Endothelial cell of umbilical vein (primary cell): ENCODE results near the gene CNTFR. TPM values are rescaled to one million over a fixed set of nuclear protein-coding genes. Genes with fewer than 3 reads are reported as not detected.

ENCODE experiments used
- BruUV-seq: library from RNA; stranded (reverse); fragments of 400-500 nt; replicated peaks from 2 replicates; lab custom pipeline; 2021; lab: Mats Ljungman, UMichigan
- CTCF ChIA-PET: fragments of 300-600, 350-600 bp; sonication (Branson Sonifier 250); formaldehyde crosslinking; loops from one replicate; lab custom pipeline; 2021; ENCODE audit warnings: antibody characterized with exemption, inconsistent platforms; lab: Charles Lee
- POLR2A ChIA-PET: fragments of 300-600, 350-600 bp; sonication (Branson Sonifier 250); formaldehyde crosslinking; loops from one replicate; lab custom pipeline; 2021; ENCODE audit warnings: antibody characterized with exemption, inconsistent platforms; lab: Charles Lee
- DNase-seq: peaks from one replicate; pipeline ENCODE4 v3.0.0-alpha.2; 2011; ENCODE audit warnings: low read depth, low spot score
- FAIRE-seq: peaks from 2 replicates; lab custom pipeline; 2011; peaks lifted over from hg19 to GRCh38; lab: Jason Lieb, UNC
- H2AFZ ChIP-seq: 2 replicates; pipeline ENCODE4 v1.6.0; 2012; ENCODE audit warnings: low read depth, low read length, control low read depth, inconsistent platforms
- H3K27ac ChIP-seq: 2 replicates; pipeline ENCODE4 v1.5.1; 2011; ENCODE audit warnings: low read depth, mild to moderate bottlenecking, control low read depth, low read length, moderate library complexity; ENCODE audit not compliant: insufficient read depth
- H3K27me3 ChIP-seq, 2 experiments: 2 replicates each; pipeline versions ENCODE4 v1.6.0 to v1.6.1; 2011; ENCODE audit warnings: low read length in 2 of 2, mixed read lengths in 1 of 2; ENCODE audit not compliant: control insufficient read depth in 2 of 2, insufficient read depth in 2 of 2
- H3K36me3 ChIP-seq, 2 experiments: 2 replicates in 1 of 2; 3 replicates in 1 of 2; pipeline ENCODE4 v1.5.1; 2011; ENCODE audit warnings: low read length in 2 of 2, mild to moderate bottlenecking in 1 of 2, moderate library complexity in 1 of 2; ENCODE audit not compliant: control insufficient read depth in 2 of 2, insufficient read depth in 2 of 2; ENCODE audit errors: extremely low read depth in 1 of 2
- H3K4me1 ChIP-seq: 3 replicates; pipeline ENCODE4 v1.5.1; 2011; ENCODE audit warnings: mild to moderate bottlenecking, low read length; ENCODE audit not compliant: control insufficient read depth, insufficient read depth; ENCODE audit errors: extremely low read depth
- H3K4me2 ChIP-seq: 2 replicates; pipeline ENCODE4 v1.6.1; 2011; ENCODE audit warnings: low read length, control low read depth, mixed read lengths; ENCODE audit not compliant: insufficient read depth
- H3K4me3 ChIP-seq, 3 experiments: fragments of 200-600 bp in 1 of 3; sonication (generic), shearing (Covaris generic) in 1 of 3; replicated peaks in 1 of 3; 2 replicates each; pipeline ENCODE4 v1.5.1; 2011 to 2016; ENCODE audit warnings: control low read depth in 3 of 3, low read length in 3 of 3, mild to moderate bottlenecking in 2 of 3, inconsistent platforms in 1 of 3, low read depth in 1 of 3, moderate library complexity in 1 of 3; ENCODE audit not compliant: insufficient read depth in 1 of 3
- H3K79me2 ChIP-seq: 2 replicates; pipeline ENCODE4 v1.6.0; 2012; ENCODE audit warnings: low read length, inconsistent platforms; ENCODE audit not compliant: control insufficient read depth, insufficient read depth
- H3K9ac ChIP-seq: replicated peaks from 2 replicates; pipeline ENCODE3; 2011; ENCODE audit warnings: low read length, control low read depth; ENCODE audit not compliant: insufficient read depth; ENCODE audit errors: extremely low read depth
- H3K9me1 ChIP-seq: replicated peaks from 3 replicates; pipeline ENCODE4 v1.6.0; 2011; ENCODE audit warnings: mild to moderate bottlenecking, low read length; ENCODE audit not compliant: control insufficient read depth, insufficient read depth; ENCODE audit errors: extremely low read depth
- H3K9me3 ChIP-seq: replicated peaks from 2 replicates; pipeline ENCODE4 v1.5.1; 2012; ENCODE audit warnings: low read length, inconsistent platforms; ENCODE audit not compliant: control insufficient read depth, insufficient read depth
- H4K20me1 ChIP-seq: replicated peaks from 2 replicates; pipeline ENCODE3; 2011; ENCODE audit warnings: mild to moderate bottlenecking, low read length; ENCODE audit not compliant: control insufficient read depth, insufficient read depth; ENCODE audit errors: extremely low read depth
- EZH2 ChIP-seq: IDR thresholded peaks from 2 replicates; pipeline ENCODE4 v1.6.1; 2012; ENCODE audit warnings: borderline replicate concordance, low read depth, mild to moderate bottlenecking, moderate library complexity, low read length, inconsistent platforms; ENCODE audit not compliant: severe bottlenecking
- FOS ChIP-seq: IDR thresholded peaks from 2 replicates; pipeline ENCODE4 v1.6.1; 2011; ENCODE audit warnings: mild to moderate bottlenecking, low read length, moderate library complexity, borderline replicate concordance; ENCODE audit not compliant: insufficient read depth
- MYC ChIP-seq: IDR thresholded peaks from one replicate; pipeline ENCODE4 v1.6.1; 2011; ENCODE audit warnings: mild to moderate bottlenecking, low read depth, low read length
- dilution Hi-C: fragments of 300-500 bp; cut with MboI; formaldehyde crosslinking; loops from one replicate; pipeline ENCODE4 v1.15.0; 2019; ENCODE audit warnings: low sequenced_read_pairs; ENCODE audit not compliant: extremely low pct_ligation_motif_present
- intact Hi-C: fragments of 100-400 bp; cut with micrococcal nuclease; formaldehyde crosslinking; loops from one replicate; pipeline ENCODE4 v1.10.0; 2022
- polyA plus RNA-seq, 4 experiments: library from polyadenylated mRNA; depleted of rRNA in 3 of 4; stranded (reverse) in 3 of 4; unstranded in 1 of 4; fragments of >200 nt; gene quantifications; 2 replicates each; pipeline versions ENCODE4 v1.2.1 to v1.2.3, GENCODE V29; 2011 to 2012; ENCODE audit warnings: missing spikeins in 1 of 4
- total RNA-seq: library from RNA; stranded (reverse); gene quantifications from 2 replicates; pipeline ENCODE4 v1.2.3, GENCODE V29; 2021
- TF ChIP-seq, protein P1 (sequence below), 2 donors: IDR thresholded peaks; 1 replicate in 1 of 2; 2 replicates in 1 of 2; pipeline ENCODE4 v1.5.1; 2011; ENCODE audit warnings: low read length in 2 of 2, mild to moderate bottlenecking in 2 of 2, moderate library complexity in 2 of 2, control low read depth in 1 of 2, inconsistent platforms in 1 of 2, low read depth in 1 of 2; ENCODE audit not compliant: insufficient read depth in 1 of 2; ENCODE audit errors: extremely low read depth in 1 of 2
- TF ChIP-seq, protein P2 (sequence below): IDR thresholded peaks from 2 replicates; pipeline ENCODE4 v1.6.1; 2011; ENCODE audit not compliant: insufficient read depth, insufficient read length

CNTFR gene
- total and polyA plus RNA-seq, 2 donors (not counting 3 experiments of a cell fraction or from before 2014, with no cell fraction given), result not detected

DNA sequence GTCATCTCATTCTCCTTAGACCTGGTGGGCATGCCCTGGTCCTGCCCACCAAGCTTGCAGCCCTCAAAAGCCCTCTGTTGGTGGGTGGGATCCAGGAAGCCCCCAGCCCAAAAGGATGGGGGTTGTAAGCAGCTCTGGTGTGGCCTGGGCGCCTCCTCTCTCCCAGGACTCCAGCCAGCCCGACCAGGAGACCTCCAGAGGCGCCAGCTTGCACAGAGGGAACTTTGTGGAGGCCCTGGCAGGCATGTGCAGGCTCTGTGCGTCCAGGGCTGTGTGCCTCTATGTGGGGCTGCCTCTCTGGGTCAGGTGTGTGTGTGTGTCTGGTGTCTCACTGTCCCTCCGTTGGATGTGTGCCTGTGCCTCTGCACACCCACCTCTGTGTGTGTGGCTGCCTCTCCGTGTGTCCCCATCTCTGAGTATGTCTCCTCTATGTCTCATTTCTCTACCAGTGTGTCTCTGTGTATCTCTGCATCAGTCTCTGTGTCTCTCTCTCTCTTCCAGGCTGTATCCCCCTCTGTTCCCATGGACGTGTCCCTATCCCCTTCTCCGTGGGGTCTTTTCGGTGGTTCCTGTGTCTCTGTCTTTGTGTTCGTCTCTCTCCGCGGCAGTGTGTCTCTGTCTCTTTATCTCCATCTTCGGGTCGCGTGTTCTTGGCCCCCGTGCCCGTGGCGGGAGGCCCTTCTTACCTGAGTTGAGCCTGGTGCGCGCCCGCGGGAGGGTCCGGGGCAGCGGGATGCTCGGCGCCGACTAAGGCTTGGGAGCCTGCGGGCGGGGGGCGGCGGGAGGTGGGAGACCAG is 67.2 kb downstream of the CNTFR start:
- CTCF ChIA-PET, result interaction anchor here (0.7 to 3.0 kb wide), 4 partner anchors 9 to 118 kb away, joined by 3 to 10 read pairs (median 6); no protein-coding TSS in a partner anchor
- Histone ChIP-seq H3K36me3 (no peaks in the 10 kb centered on the region), H3K9me3 (no peaks in the 10 kb centered on the region), H3K9ac (no peak overlapping the region), H3K27ac (no peak overlapping the region), H3K4me2 (peak overlapping the region; percentile 64), H3K4me3 (peak overlapping the region in 2 of 3 experiments; percentile 14 to 32), H3K9me1 (no peaks in the 10 kb centered on the region), H3K4me1 (peaks cover 3% of the 10 kb centered on the region), H2AFZ (peak overlapping the region; percentile 69), H3K79me2 (no peaks in the 10 kb centered on the region), H4K20me1 (no peaks in the 10 kb centered on the region), H3K27me3 (peaks cover 8 to 25% of the 10 kb centered on the region in 2 experiments)
- DNase-seq, result no peak
- TF ChIP-seq, protein P1, sequence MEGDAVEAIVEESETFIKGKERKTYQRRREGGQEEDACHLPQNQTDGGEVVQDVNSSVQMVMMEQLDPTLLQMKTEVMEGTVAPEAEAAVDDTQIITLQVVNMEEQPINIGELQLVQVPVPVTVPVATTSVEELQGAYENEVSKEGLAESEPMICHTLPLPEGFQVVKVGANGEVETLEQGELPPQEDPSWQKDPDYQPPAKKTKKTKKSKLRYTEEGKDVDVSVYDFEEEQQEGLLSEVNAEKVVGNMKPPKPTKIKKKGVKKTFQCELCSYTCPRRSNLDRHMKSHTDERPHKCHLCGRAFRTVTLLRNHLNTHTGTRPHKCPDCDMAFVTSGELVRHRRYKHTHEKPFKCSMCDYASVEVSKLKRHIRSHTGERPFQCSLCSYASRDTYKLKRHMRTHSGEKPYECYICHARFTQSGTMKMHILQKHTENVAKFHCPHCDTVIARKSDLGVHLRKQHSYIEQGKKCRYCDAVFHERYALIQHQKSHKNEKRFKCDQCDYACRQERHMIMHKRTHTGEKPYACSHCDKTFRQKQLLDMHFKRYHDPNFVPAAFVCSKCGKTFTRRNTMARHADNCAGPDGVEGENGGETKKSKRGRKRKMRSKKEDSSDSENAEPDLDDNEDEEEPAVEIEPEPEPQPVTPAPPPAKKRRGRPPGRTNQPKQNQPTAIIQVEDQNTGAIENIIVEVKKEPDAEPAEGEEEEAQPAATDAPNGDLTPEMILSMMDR (IDR thresholded peaks at IDR 0.05; ENCODE audit: extremely low read depth in 1 of 2, insufficient read depth in 1 of 2, low read depth in 1 of 2, low read length in 2 of 2), result no peak
- TF ChIP-seq, protein P2, sequence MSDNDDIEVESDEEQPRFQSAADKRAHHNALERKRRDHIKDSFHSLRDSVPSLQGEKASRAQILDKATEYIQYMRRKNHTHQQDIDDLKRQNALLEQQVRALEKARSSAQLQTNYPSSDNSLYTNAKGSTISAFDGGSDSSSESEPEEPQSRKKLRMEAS, result no peak
- peak; percentile 48 for TF ChIP-seq EZH2
- TF ChIP-seq FOS, result no peak
- no peak for TF ChIP-seq MYC
- POLR2A ChIA-PET, result no interaction called here
- no peak for FAIRE-seq
- dilution Hi-C loops, result loop anchor here (25.0 kb wide), 1 partner anchor 110 kb away; no protein-coding TSS in a partner anchor
- intact Hi-C loops, result no loop called here
- no TSS peak for BruUV-seq
